KOPT-K1 (cell line): ENCODE results near the gene TMED5.

ENCODE experiments used
- H3K27ac ChIP-seq: fragments of 200-600 bp; sonication (generic); 2 replicates; pipeline ENCODE4 v1.5.1; 2016; ENCODE audit warnings: antibody characterized with exemption, mild to moderate bottlenecking, low read depth, low read length; ENCODE audit not compliant: poor library complexity, severe bottlenecking
- H3K36me3 ChIP-seq: fragments of 200-600 bp; sonication (generic); 2 replicates; pipeline ENCODE4 v1.5.1; 2017; ENCODE audit warnings: antibody characterized with exemption, mild to moderate bottlenecking, low read length, moderate library complexity; ENCODE audit not compliant: insufficient read depth
- H3K9me3 ChIP-seq: fragments of 200-600 bp; sonication (generic); 2 replicates; pipeline ENCODE4 v1.5.1; 2017; ENCODE audit warnings: antibody characterized with exemption, low read length, mild to moderate bottlenecking; ENCODE audit not compliant: insufficient read depth, poor library complexity, severe bottlenecking

Gene TMED5

GRCh38 chr1:93120614-93121013 is 59.6 kb downstream of the TMED5 start:
- Histone ChIP-seq H3K9me3 (no peaks in the 10 kb centered on the region), H3K36me3 (peaks cover 97% of the 10 kb centered on the region), H3K27ac (no peak overlapping the region)

GRCh38 chr1:93114391-93114790 is 65.8 kb downstream of the TMED5 start:
- Histone ChIP-seq H3K27ac (no peak overlapping the region), H3K36me3 (peaks cover 99% of the 10 kb centered on the region), H3K9me3 (no peaks in the 10 kb centered on the region)

GRCh38 chr1:93113127-93113526 is 67.1 kb downstream of the TMED5 start:
- H3K36me3 ChIP-seq, result peaks cover 98% of the 10 kb centered on the region

GRCh38 chr1:93111561-93111960 is 68.7 kb downstream of the TMED5 start:
- Histone ChIP-seq H3K27ac (no peak overlapping the region), H3K36me3 (peaks cover 98% of the 10 kb centered on the region), H3K9me3 (peaks cover 22% of the 10 kb centered on the region)

More at GRCh38 chr1:93113127-93113526, 67.1 kb downstream of the TMED5 start:
- Histone ChIP-seq H3K9me3 (peaks cover 6% of the 10 kb centered on the region), H3K27ac (no peak overlapping the region)

- H3K27ac ChIP-seq, result no peak overlapping the region
- peaks cover 98% of the 10 kb centered on the region for H3K36me3 ChIP-seq
- H3K9me3 ChIP-seq, result peaks cover 27% of the 10 kb centered on the region
These were observed 69.1 kb downstream of the TMED5 start for GRCh38 chr1:93111065-93111464.

- Histone ChIP-seq H3K9me3 (peaks cover 39% of the 10 kb centered on the region), H3K27ac (no peak overlapping the region), H3K36me3 (peaks cover 98% of the 10 kb centered on the region)
These were observed 70.6 kb downstream of the TMED5 start for GRCh38 chr1:93109578-93109977.

- H3K36me3 ChIP-seq, result peaks cover 99% of the 10 kb centered on the region
- peaks cover 48% of the 10 kb centered on the region for H3K9me3 ChIP-seq
- H3K27ac ChIP-seq, result no peak overlapping the region
These were observed 71.9 kb downstream of the TMED5 start for GRCh38 chr1:93108335-93108734.

GRCh38 chr1:93107395-93107794 is 72.8 kb downstream of the TMED5 start:
- Histone ChIP-seq H3K27ac (no peak overlapping the region), H3K36me3 (peaks cover 96% of the 10 kb centered on the region), H3K9me3 (peaks cover 48% of the 10 kb centered on the region)

- H3K9me3 ChIP-seq, result peaks cover 48% of the 10 kb centered on the region
- H3K27ac ChIP-seq, result no peak overlapping the region
- H3K36me3 ChIP-seq, result peaks cover 95% of the 10 kb centered on the region
These were observed 74.0 kb downstream of the TMED5 start for GRCh38 chr1:93106226-93106625.

- Histone ChIP-seq H3K9me3 (peaks cover 32% of the 10 kb centered on the region), H3K36me3 (peaks cover 85% of the 10 kb centered on the region)
These were observed 78.1 kb downstream of the TMED5 start for GRCh38 chr1:93102142-93102541.

More at GRCh38 chr1:93102142-93102541, 78.1 kb downstream of the TMED5 start:
- no peak overlapping the region for H3K27ac ChIP-seq
